SK-N-MC (cell line): ENCODE measurements around the gene NRCAM.

Experiments used
- EZH2 ChIP-seq: fragments of 200-600 bp; sonication (generic); IDR thresholded peaks from one replicate; pipeline ENCODE4 v1.6.1; 2017; ENCODE audit warnings: antibody characterized with exemption
- POLR2AphosphoS5 ChIP-seq: IDR thresholded peaks from 2 replicates; pipeline ENCODE4 v1.6.1; 2012; ENCODE audit warnings: mild to moderate bottlenecking, low read depth, low read length, borderline replicate concordance

DNA sequence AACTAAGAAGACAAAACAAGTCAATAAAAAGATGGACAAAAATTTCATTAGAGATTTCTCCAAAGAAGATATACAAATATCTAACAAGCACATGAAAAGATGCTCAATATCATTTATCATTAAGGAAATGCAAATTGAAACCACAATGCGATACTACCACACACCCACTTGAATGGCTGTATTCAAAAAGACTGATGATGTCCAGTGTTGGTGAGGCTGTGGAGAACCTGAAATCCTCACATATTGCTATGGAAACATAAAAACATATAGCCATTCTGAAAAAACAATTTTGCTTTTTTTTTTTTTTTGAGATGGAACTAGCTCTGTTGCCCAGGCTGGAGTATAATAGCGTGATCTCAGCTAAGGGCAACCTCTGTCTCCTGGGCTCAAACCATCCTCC, 202.0 kb downstream of the NRCAM start:
- TF ChIP-seq POLR2AphosphoS5: no peak
- TF ChIP-seq EZH2: no peak
